GM10266 (cell line): ENCODE results near the gene MANBA.

ENCODE experiments used
- DNase-seq: peaks from one replicate; pipeline ENCODE4 v3.0.0; 2012; ENCODE audit errors: extremely low spot score
- TF ChIP-seq, protein P1 (sequence below): IDR thresholded peaks from 2 replicates; pipeline ENCODE4 v1.5.1; 2012; ENCODE audit warnings: mild to moderate bottlenecking, low read depth; ENCODE audit not compliant: control insufficient read depth, insufficient read depth; ENCODE audit errors: missing control alignments

MANBA gene

DNA sequence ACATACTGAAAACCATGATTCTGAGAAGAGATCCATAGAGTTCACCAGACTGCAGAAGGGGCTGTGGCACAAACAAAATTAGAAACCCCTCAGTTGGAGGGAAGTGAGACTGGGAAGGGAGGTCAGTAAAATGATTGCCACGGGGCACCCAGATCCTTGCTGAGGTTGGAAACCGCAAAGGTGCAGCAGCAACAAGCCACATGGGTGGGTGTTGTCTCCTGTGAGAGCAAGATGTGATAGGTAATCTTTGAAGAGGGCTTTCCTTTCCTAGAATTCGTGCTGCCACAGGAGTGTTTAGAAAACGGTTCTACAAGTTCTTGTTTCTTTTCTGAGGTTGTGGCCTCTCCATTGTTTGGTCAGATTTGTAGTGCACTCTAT is 174.1 kb downstream of the MANBA start:
- DNase-seq = no peak
- TF ChIP-seq, protein P1, sequence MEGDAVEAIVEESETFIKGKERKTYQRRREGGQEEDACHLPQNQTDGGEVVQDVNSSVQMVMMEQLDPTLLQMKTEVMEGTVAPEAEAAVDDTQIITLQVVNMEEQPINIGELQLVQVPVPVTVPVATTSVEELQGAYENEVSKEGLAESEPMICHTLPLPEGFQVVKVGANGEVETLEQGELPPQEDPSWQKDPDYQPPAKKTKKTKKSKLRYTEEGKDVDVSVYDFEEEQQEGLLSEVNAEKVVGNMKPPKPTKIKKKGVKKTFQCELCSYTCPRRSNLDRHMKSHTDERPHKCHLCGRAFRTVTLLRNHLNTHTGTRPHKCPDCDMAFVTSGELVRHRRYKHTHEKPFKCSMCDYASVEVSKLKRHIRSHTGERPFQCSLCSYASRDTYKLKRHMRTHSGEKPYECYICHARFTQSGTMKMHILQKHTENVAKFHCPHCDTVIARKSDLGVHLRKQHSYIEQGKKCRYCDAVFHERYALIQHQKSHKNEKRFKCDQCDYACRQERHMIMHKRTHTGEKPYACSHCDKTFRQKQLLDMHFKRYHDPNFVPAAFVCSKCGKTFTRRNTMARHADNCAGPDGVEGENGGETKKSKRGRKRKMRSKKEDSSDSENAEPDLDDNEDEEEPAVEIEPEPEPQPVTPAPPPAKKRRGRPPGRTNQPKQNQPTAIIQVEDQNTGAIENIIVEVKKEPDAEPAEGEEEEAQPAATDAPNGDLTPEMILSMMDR = no peak

DNA sequence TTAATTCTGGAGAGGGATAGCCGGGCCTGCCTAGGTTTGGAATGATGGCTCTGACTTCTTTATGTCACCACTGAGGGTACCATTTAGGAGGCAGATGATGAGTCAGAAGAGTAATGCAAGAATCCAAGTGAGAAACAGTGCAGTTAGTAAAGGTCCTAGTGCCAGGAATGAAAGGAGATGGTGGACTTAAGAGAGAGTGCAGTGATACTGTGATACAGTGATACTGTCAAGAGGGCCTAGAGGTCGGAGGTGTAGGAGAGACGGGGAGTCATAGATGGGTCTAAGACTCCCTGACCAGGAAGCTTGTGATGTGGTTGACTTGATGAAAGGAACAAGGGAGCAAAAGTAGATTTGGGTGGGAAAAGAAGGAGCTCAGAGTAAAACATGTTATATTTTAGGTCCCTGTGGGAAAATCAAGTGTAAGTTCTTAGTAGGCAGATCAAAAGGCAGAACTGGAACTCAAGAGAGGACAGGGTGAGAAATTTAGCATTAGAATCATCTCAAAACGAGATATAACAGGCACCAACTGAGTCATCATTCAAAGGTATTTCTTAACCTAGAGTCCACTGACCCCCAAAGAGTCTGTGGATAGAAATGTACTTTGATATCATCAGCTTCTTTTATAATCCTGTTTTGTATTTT is 174.6 kb downstream of the MANBA start:
- TF ChIP-seq, protein P1 = no peak
- no peak for DNase-seq

DNA sequence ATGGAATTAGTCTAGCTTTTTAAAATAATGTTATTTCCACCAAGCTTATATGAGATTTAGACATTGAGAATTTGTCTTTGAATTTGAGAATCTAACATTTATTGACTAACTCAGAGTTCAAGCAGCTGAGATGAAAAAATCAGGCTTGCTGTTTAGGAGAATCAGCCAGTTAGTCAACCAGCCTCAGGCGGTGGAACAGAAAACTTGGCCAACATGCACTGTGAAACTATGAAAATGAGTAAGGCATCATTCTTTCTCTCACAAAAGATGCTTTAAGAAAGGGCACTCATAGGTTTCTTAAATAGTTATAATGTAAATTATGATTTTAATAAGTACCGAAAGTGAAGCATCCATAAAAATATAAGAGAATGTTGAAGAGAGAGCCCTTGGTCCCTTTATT is 175.4 kb downstream of the MANBA start:
- no peak for DNase-seq
- TF ChIP-seq, protein P1 = no peak

DNA sequence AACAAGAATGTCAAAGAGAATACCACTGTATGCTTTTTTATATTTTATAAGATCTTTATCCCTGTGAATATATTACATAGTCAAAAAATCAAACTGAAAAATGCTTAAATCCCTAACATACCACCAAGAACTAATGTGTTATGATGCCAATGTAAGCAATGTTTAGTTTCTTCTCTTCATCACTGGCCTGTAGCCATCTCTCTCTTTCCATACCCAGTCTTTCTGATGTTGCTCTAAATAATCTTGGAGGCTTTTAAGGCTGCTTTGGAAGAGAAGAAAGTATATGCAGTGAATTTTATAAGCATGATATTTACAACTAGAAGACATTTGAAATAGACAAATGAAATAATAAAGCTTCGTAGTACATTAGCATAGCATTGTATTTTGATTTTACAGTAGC is 176.7 kb downstream of the MANBA start:
- TF ChIP-seq, protein P1 = no peak
- DNase-seq = no peak
